ENCODE measurements around the gene TMSB15A.
A peak's percentile ranks its signal among the peaks of the same experiment; 100 is the strongest.
"Not testable (repeated sequence)": the region's sequence is repeated elsewhere in the genome, so short reads cannot be mapped to it uniquely, and the experiment has no call there.

Gene TMSB15A

GRCh38 chrX:102517326-102517725 is 787 bp upstream of the TMSB15A start:
- DNase-seq (ENCODE audit: extremely low spot score) = no peak
- POLR2A ChIA-PET = no interaction called here
- peak; percentile 28; the same call in 1 of the 2 replicates for TF ChIP-seq FOXK2 (IDR thresholded peaks at IDR 0.05)
- no peak for TF ChIP-seq CTBP1 (IDR thresholded peaks at IDR 0.05; ENCODE audit: borderline replicate concordance)
- CTCF ChIA-PET = interaction anchor here (0.6 to 1.5 kb wide), 3 partner anchors 12 to 49 kb away, joined by 3 read pairs; no protein-coding TSS in a partner anchor

GRCh38 chrX:102514536-102514935 is 2.0 kb downstream of the TMSB15A start:
- CTCF ChIA-PET = no interaction called here
- POLR2A ChIA-PET = no interaction called here
- DNase-seq (ENCODE audit: extremely low spot score) = no peak
- no peak for TF ChIP-seq SUZ12 (IDR thresholded peaks at IDR 0.05)

- POLR2A ChIA-PET = no interaction called here
- DNase-seq (ENCODE audit: extremely low spot score) = no peak
- TF ChIP-seq CTBP1 (IDR thresholded peaks at IDR 0.05; ENCODE audit: borderline replicate concordance) (no peak), LEF1 (IDR thresholded peaks at IDR 0.05; ENCODE audit: borderline replicate concordance) (no peak), HDGF (IDR thresholded peaks at IDR 0.05; ENCODE audit: borderline replicate concordance) (no peak), TARDBP (IDR thresholded peaks at IDR 0.05) (no peak), BHLHE40 (IDR thresholded peaks at IDR 0.05; ENCODE audit: borderline replicate concordance) (no peak), FOXK2 (IDR thresholded peaks at IDR 0.05) (no peak), NFRKB (IDR thresholded peaks at IDR 0.05) (no peak), L3MBTL2 (conservative IDR thresholded peaks at IDR 0.05) (no peak), ARNT (IDR thresholded peaks at IDR 0.05) (no peak)
- CTCF ChIA-PET = no interaction called here
Observed at GRCh38 chrX:102498732-102499131, 17.8 kb downstream of the TMSB15A start.

GRCh38 chrX:102491766-102492165 is 24.8 kb downstream of the TMSB15A start:
- TF ChIP-seq LEF1 (IDR thresholded peaks at IDR 0.05; ENCODE audit: borderline replicate concordance) (no peak), ARNT (IDR thresholded peaks at IDR 0.05) (no peak), SUZ12 (IDR thresholded peaks at IDR 0.05) (no peak), BHLHE40 (IDR thresholded peaks at IDR 0.05; ENCODE audit: borderline replicate concordance) (no peak), HDGF (IDR thresholded peaks at IDR 0.05; ENCODE audit: borderline replicate concordance) (no peak), SP1 (IDR thresholded peaks at IDR 0.05) (no peak)
- CTCF ChIA-PET = no interaction called here
- no peak for DNase-seq (ENCODE audit: extremely low spot score)
- POLR2A ChIA-PET = no interaction called here

GRCh38 chrX:102478765-102479164 is 37.8 kb downstream of the TMSB15A start:
- CTCF ChIA-PET; POLR2A ChIA-PET; DNase-seq (ENCODE audit: extremely low spot score): not testable (repeated sequence)

DNA sequence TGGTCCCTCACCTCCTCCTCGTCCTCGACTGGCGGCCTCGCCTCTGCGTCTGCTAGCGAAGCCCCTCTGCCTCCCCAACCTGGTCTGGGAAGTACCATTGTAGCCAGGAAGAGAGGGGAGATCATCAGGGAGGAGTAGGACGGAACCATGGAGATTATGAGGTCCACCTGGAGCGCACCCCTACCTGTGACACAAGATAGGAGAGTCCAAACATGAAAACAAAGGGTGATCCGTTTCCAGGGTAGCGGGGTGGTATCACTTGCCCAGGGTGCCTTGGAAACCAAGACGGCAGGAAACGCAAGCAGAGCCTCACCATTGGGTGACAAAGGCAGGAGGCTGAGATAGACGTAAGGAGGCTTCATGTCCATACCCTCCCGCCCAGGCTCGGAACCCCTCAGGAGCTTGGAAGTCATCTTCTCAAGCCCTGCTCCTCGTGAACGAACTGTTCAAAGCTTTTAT is 44.7 kb downstream of the TMSB15A start, which contains the start of gene TCP11X2:
TSS of gene TCP11X2 (minus strand) at position 51 of the 459 bp plus-strand sequence.
- POLR2A ChIA-PET; DNase-seq (ENCODE audit: extremely low spot score); CTCF ChIA-PET: not testable (repeated sequence)

GRCh38 chrX:102470215-102470614 is 46.3 kb downstream of the TMSB15A start:
- POLR2A ChIA-PET; CTCF ChIA-PET; DNase-seq (ENCODE audit: extremely low spot score): not testable (repeated sequence)
